ENCODE results near the gene NSG1. TPM values are rescaled to one million over a fixed set of nuclear protein-coding genes. Genes with fewer than 3 reads are reported as not detected.

Gene NSG1
- total RNA-seq, 1 donor from 2014 or later: 24.5 TPM

GRCh38 chr4:4386296-4386735, 586 bp upstream of the NSG1 start:
- Mint-ChIP-seq H3K36me3 (ENCODE audit: low read depth) (no peaks in the 10 kb centered on the region), H3K27ac (ENCODE audit: unreplicated experiment) (no peak overlapping the region), H3K27me3 (ENCODE audit: low read depth) (peaks cover 84% of the 10 kb centered on the region), H3K9me3 (no peaks in the 10 kb centered on the region), H3K4me3 (peak overlapping the region; percentile 88), H3K4me1 (peaks cover 13% of the 10 kb centered on the region)
- no peak for TF ChIP-seq CTCF (conservative IDR thresholded peaks at IDR 0.05)
- no peak for DNase-seq (ENCODE audit: low read depth, low spot score)

GRCh38 chr4:4387531-4388310, 819 bp downstream of the NSG1 start:
- Mint-ChIP-seq H3K27me3 (ENCODE audit: low read depth) (peaks cover 77% of the 10 kb centered on the region), H3K4me3 (peak overlapping the region; percentile 85), H3K27ac (ENCODE audit: unreplicated experiment) (no peak overlapping the region), H3K36me3 (ENCODE audit: low read depth) (no peaks in the 10 kb centered on the region), H3K9me3 (no peaks in the 10 kb centered on the region), H3K4me1 (peaks cover 13% of the 10 kb centered on the region)
- no peak for DNase-seq (ENCODE audit: low read depth, low spot score)
- TF ChIP-seq CTCF (conservative IDR thresholded peaks at IDR 0.05): no peak

- Mint-ChIP-seq H3K4me1 (peaks cover 13% of the 10 kb centered on the region), H3K4me3 (peak overlapping the region; percentile 85), H3K9me3 (no peaks in the 10 kb centered on the region), H3K27ac (ENCODE audit: unreplicated experiment) (no peak overlapping the region), H3K36me3 (ENCODE audit: low read depth) (no peaks in the 10 kb centered on the region), H3K27me3 (ENCODE audit: low read depth) (peaks cover 77% of the 10 kb centered on the region)
- no peak for TF ChIP-seq CTCF (conservative IDR thresholded peaks at IDR 0.05)
- no peak for DNase-seq (ENCODE audit: low read depth, low spot score)
Measured at GRCh38 chr4:4388311-4388790, 1.4 kb downstream of the NSG1 start.

GRCh38 chr4:4388836-4389575, 2.1 kb downstream of the NSG1 start:
- no peak overlapping the region for H3K27ac Mint-ChIP-seq (ENCODE audit: unreplicated experiment)
- DNase-seq (ENCODE audit: low read depth, low spot score): no peak
- H3K4me3 Mint-ChIP-seq: no peak overlapping the region
- H3K27me3 Mint-ChIP-seq (ENCODE audit: low read depth): peaks cover 76% of the 10 kb centered on the region
- TF ChIP-seq CTCF (conservative IDR thresholded peaks at IDR 0.05): no peak
- H3K36me3 Mint-ChIP-seq (ENCODE audit: low read depth): no peaks in the 10 kb centered on the region
- peaks cover 13% of the 10 kb centered on the region for H3K4me1 Mint-ChIP-seq
- no peaks in the 10 kb centered on the region for H3K9me3 Mint-ChIP-seq

- no peak for TF ChIP-seq CTCF (conservative IDR thresholded peaks at IDR 0.05)
- H3K36me3 Mint-ChIP-seq (ENCODE audit: low read depth): no peaks in the 10 kb centered on the region
- no peak for DNase-seq (ENCODE audit: low read depth, low spot score)
- H3K27ac Mint-ChIP-seq (ENCODE audit: unreplicated experiment): no peak overlapping the region
- no peaks in the 10 kb centered on the region for H3K9me3 Mint-ChIP-seq
- H3K4me1 Mint-ChIP-seq: peaks cover 10% of the 10 kb centered on the region
- H3K4me3 Mint-ChIP-seq: peak overlapping the region; percentile 47
- H3K27me3 Mint-ChIP-seq (ENCODE audit: low read depth): peaks cover 70% of the 10 kb centered on the region
Measured at GRCh38 chr4:4390046-4390445, 3.1 kb downstream of the NSG1 start.
